IMR-90 (cell line): ENCODE measurements around the gene CYRIA. TPM values are rescaled to one million over a fixed set of nuclear protein-coding genes. Genes with fewer than 3 reads are reported as not detected.
A peak's percentile ranks its signal among the peaks of the same experiment; 100 is the strongest.

Experiments
- ATAC-seq: fragments of 200-7000 bp; cut with Tn5 transposase; 2 replicates; pipeline ENCODE4 v1.9.1; 2020; ENCODE audit warnings: low read depth, mild to moderate bottlenecking, moderate library complexity
- BruUV-seq: library from RNA; stranded (reverse); fragments of 400-500 nt; replicated peaks from 2 replicates; lab custom pipeline; 2021; lab: Mats Ljungman, UMichigan
- CTCF ChIA-PET: fragments of 300-600 bp; formaldehyde crosslinking; extraction: SDS; loops from one replicate; lab custom pipeline; 2021; ENCODE audit warnings: antibody characterized with exemption; lab: Yijun Ruan, JAX
- POLR2A ChIA-PET: fragments of 300-600 bp; sonication (Branson Sonifier 250); formaldehyde crosslinking; loops from one replicate; lab custom pipeline; 2022; ENCODE audit warnings: antibody characterized with exemption; ENCODE audit not compliant: unreplicated experiment; lab: Charles Lee
- DNase-seq: peaks from one replicate; pipeline ENCODE4 v3.0.0; 2013
- H2AFZ ChIP-seq: replicated peaks from 2 replicates; pipeline ENCODE3; 2013; ENCODE audit warnings: low read length, mild to moderate bottlenecking; ENCODE audit not compliant: poor library complexity
- H2AK5ac ChIP-seq: 2 replicates; pipeline ENCODE4 v1.6.1; 2013; ENCODE audit warnings: low read depth, low read length, inconsistent platforms
- H2AK9ac ChIP-seq: replicated peaks from 2 replicates; pipeline ENCODE3; 2013; ENCODE audit warnings: mild to moderate bottlenecking, low read depth, low read length, moderate library complexity; ENCODE audit not compliant: poor library complexity
- H2BK120ac ChIP-seq: 2 replicates; pipeline ENCODE4 v1.6.1; 2013; ENCODE audit warnings: low read depth, low read length, inconsistent platforms
- H2BK15ac ChIP-seq: 3 replicates; pipeline ENCODE4 v1.6.1; 2013; ENCODE audit warnings: low read depth, low read length, inconsistent platforms
- H2BK20ac ChIP-seq: 2 replicates; pipeline ENCODE4 v1.6.1; 2013; ENCODE audit warnings: low read depth, mild to moderate bottlenecking, inconsistent platforms, low read length, moderate library complexity
- H2BK5ac ChIP-seq: 2 replicates; pipeline ENCODE4 v1.6.1; 2013; ENCODE audit warnings: mild to moderate bottlenecking, low read depth, low read length, inconsistent platforms; ENCODE audit not compliant: poor library complexity, severe bottlenecking
- H3K14ac ChIP-seq: replicated peaks from 2 replicates; pipeline ENCODE4 v1.6.1; 2013; ENCODE audit warnings: low read depth, low read length, inconsistent platforms
- H3K18ac ChIP-seq: 2 replicates; pipeline ENCODE4 v1.6.1; 2013; ENCODE audit warnings: low read depth, low read length, control low read depth
- H3K23ac ChIP-seq: 2 replicates; pipeline ENCODE4 v1.6.1; 2013; ENCODE audit warnings: low read depth, low read length, inconsistent platforms
- H3K27ac ChIP-seq: 2 replicates; pipeline ENCODE4 v1.5.1; 2013; ENCODE audit warnings: mild to moderate bottlenecking, control low read depth, low read length; ENCODE audit not compliant: insufficient read depth
- H3K27me3 ChIP-seq: 2 replicates; pipeline ENCODE4 v1.6.1; 2013; ENCODE audit warnings: low read length; ENCODE audit not compliant: control insufficient read depth, insufficient read depth
- H3K36me3 ChIP-seq: 2 replicates; pipeline ENCODE4 v1.6.1; 2013; ENCODE audit warnings: low read length, mixed read lengths; ENCODE audit not compliant: control insufficient read depth, insufficient read depth
- H3K4ac ChIP-seq: 2 replicates; pipeline ENCODE4 v1.6.1; 2013; ENCODE audit warnings: low read depth, low read length, inconsistent platforms
- H3K4me1 ChIP-seq: 2 replicates; pipeline ENCODE4 v1.6.1; 2013; ENCODE audit warnings: low read length, mixed read lengths; ENCODE audit not compliant: control insufficient read depth, insufficient read depth
- H3K4me2 ChIP-seq: 2 replicates; pipeline ENCODE4 v1.6.1; 2013; ENCODE audit warnings: low read depth, mild to moderate bottlenecking, control low read depth, low read length, moderate library complexity
- H3K4me3 ChIP-seq: 2 replicates; pipeline ENCODE4 v1.5.1; 2013; ENCODE audit warnings: low read depth, mild to moderate bottlenecking, control low read depth, low read length, moderate library complexity; ENCODE audit not compliant: insufficient read depth
- H3K56ac ChIP-seq: 2 replicates; pipeline ENCODE4 v1.6.1; 2013; ENCODE audit warnings: low read length, inconsistent platforms; ENCODE audit not compliant: insufficient read depth; ENCODE audit errors: extremely low read depth
- H3K79me1 ChIP-seq, 2 experiments: 2 replicates each; pipeline ENCODE4 v1.6.1; 2013; ENCODE audit warnings: low read length in 2 of 2, inconsistent platforms in 1 of 2, low read depth in 1 of 2
- H3K9ac ChIP-seq: 2 replicates; pipeline ENCODE4 v1.6.1; 2013; ENCODE audit warnings: low read depth, low read length, control low read depth
- H3K9me1 ChIP-seq: 2 replicates; pipeline ENCODE4 v1.6.1; 2013; ENCODE audit warnings: low read length, inconsistent platforms; ENCODE audit not compliant: insufficient read depth
- H3K9me3 ChIP-seq: 2 replicates; pipeline ENCODE4 v1.6.1; 2013; ENCODE audit warnings: low read length; ENCODE audit not compliant: control insufficient read depth, insufficient read depth
- H4K20me1 ChIP-seq: 2 replicates; pipeline ENCODE4 v1.6.1; 2013; ENCODE audit warnings: low read length, inconsistent platforms; ENCODE audit not compliant: insufficient read depth
- H4K5ac ChIP-seq: 2 replicates; pipeline ENCODE4 v1.6.1; 2013; ENCODE audit warnings: mild to moderate bottlenecking, low read depth, low read length, control low read depth
- H4K8ac ChIP-seq, 2 experiments: 2 replicates each; pipeline ENCODE4 v1.6.1; 2013; ENCODE audit warnings: low read depth in 2 of 2, low read length in 2 of 2, control low read depth in 1 of 2, inconsistent platforms in 1 of 2
- H4K91ac ChIP-seq: 2 replicates; pipeline ENCODE4 v1.6.1; 2013; ENCODE audit warnings: low read depth, low read length, inconsistent platforms; ENCODE audit not compliant: insufficient read depth
- BHLHE40 ChIP-seq: fragments of 150-350 bp; IDR thresholded peaks from 2 replicates; pipeline ENCODE4 v1.6.1; 2016; ENCODE audit warnings: mild to moderate bottlenecking, low read depth, low read length
- CEBPB ChIP-seq: IDR thresholded peaks from 2 replicates; pipeline ENCODE4 v1.6.1; 2012; ENCODE audit warnings: low read depth, low read length, improper control_type of control experiment
- FOS ChIP-seq: fragments of 150-350 bp; IDR thresholded peaks from 2 replicates; pipeline ENCODE4 v1.6.1; 2016; ENCODE audit warnings: low read depth, low read length
- MAZ ChIP-seq: IDR thresholded peaks from 2 replicates; pipeline ENCODE4 v1.6.1; 2012; ENCODE audit warnings: low read depth, mild to moderate bottlenecking, low read length, improper control_type of control experiment, moderate library complexity, borderline replicate concordance
- WGBS, 2 experiments: methylation state at CpG; one replicate each; pipeline versions ENCODE4 v1.1.5 to v1.1.7; 2013; ENCODE audit warnings: missing lambda C conversion rate in 2 of 2; ENCODE audit not compliant: insufficient read length in 1 of 2; ENCODE audit errors: extremely low coverage in 2 of 2; 5-methylcytosine and 5-hydroxymethylcytosine counted together
- dilution Hi-C: fragments of 300-500 bp; cut with HindIII; formaldehyde crosslinking; loops from one replicate; pipeline ENCODE4 v1.14.3; 2018; ENCODE audit warnings: low sequenced_read_pairs; ENCODE audit not compliant: unreplicated experiment
- in situ Hi-C: fragments of 300-500 bp; cut with MboI; formaldehyde crosslinking; loops from 3 replicates; pipeline ENCODE4 v1.14.3; 2019; ENCODE audit warnings: low sequenced_read_pairs, inconsistent platforms, mixed read lengths
- intact Hi-C: fragments of 100-400 bp; cut with micrococcal nuclease; formaldehyde crosslinking; loops from 2 replicates; pipeline ENCODE4 v1.10.0; 2022
- polyA plus RNA-seq, 3 experiments: library from polyadenylated mRNA; depleted of rRNA; stranded (reverse); fragments of >200 nt; gene quantifications; 2 replicates each; pipeline ENCODE4 v1.2.3, GENCODE V29; 2012; ENCODE audit warnings: low replicate concordance in 1 of 3
- total RNA-seq: library from RNA; depleted of rRNA; stranded (reverse); fragments of >200 nt; gene quantifications from 2 replicates; pipeline ENCODE4 v1.2.3, GENCODE V29; 2012

Gene CYRIA
- total and polyA plus RNA-seq, 2 of the 4 experiments (the other 2 are of a cell fraction), result 1.7 to 3.8 TPM

- CTCF ChIA-PET, result interaction anchor here (0.9 kb wide), 1 partner anchor 13 kb away, joined by 3 read pairs; no protein-coding TSS in a partner anchor
- H3K23ac ChIP-seq, result no peak overlapping the region
Measured at GRCh38 chr2:16626497-16626896, 39.1 kb downstream of the CYRIA start.

More at GRCh38 chr2:16626497-16626896, 39.1 kb downstream of the CYRIA start:
- no TSS peak for BruUV-seq
- peak overlapping the region; percentile 13; the same call in 1 of the 2 replicates for H3K14ac ChIP-seq
- dilution Hi-C loops, result no loop called here
- peak overlapping the region; percentile 44 for H2AK9ac ChIP-seq
- H4K91ac ChIP-seq, result peak overlapping the region; percentile 45; the same call in 1 of the 2 replicates
- H3K4me3 ChIP-seq, result no peak overlapping the region
- H3K4me1 ChIP-seq, result peaks cover 43% of the 10 kb centered on the region
- ATAC-seq, result peak; percentile 71
- no peaks in the 10 kb centered on the region for H3K9me3 ChIP-seq
- DNase-seq, result peak; percentile 81
- H3K79me1 ChIP-seq, result no peaks in the 10 kb centered on the region
- peak overlapping the region in 1 of 2 experiments; percentile 60; a peak in 2 of 4 replicates for H4K8ac ChIP-seq
- H3K27ac ChIP-seq, result peak overlapping the region; percentile 59; the same call in 1 of the 2 replicates
- no peaks in the 10 kb centered on the region for H3K36me3 ChIP-seq
- no peak overlapping the region for H2BK120ac ChIP-seq
- in situ Hi-C loops, result no loop called here
- TF ChIP-seq FOS, result peak; percentile 60; the same call in 1 of the 2 replicates
- TF ChIP-seq BHLHE40, result no peak
- no peak for TF ChIP-seq MAZ
- TF ChIP-seq CEBPB, result peak; percentile 75
- H3K4ac ChIP-seq, result peak overlapping the region; percentile 37; the same call in 1 of the 2 replicates
- H2AK5ac ChIP-seq, result peak overlapping the region; percentile 78
- peak overlapping the region; percentile 39 for H2AFZ ChIP-seq
- no CpG with 5 or more reads among the region's 3 CpGs for WGBS, 2 experiments
- peak overlapping the region; percentile 73 for H3K18ac ChIP-seq
- H2BK5ac ChIP-seq, result peak overlapping the region; percentile 61
- POLR2A ChIA-PET, result no interaction called here
- peaks cover 4% of the 10 kb centered on the region; the same call in 1 of the 2 replicates for H3K9me1 ChIP-seq
- no peak overlapping the region for H2BK20ac ChIP-seq
- H3K9ac ChIP-seq, result no peak overlapping the region
- H2BK15ac ChIP-seq, result peak overlapping the region; percentile 61; the same call in 1 of the 3 replicates
- peak overlapping the region; percentile 42; the same call in 1 of the 2 replicates for H4K5ac ChIP-seq
- no peak overlapping the region for H3K56ac ChIP-seq
- no peaks in the 10 kb centered on the region for H3K27me3 ChIP-seq
- intact Hi-C loops, result loop anchor here (10.0 kb wide), 1 partner anchor 892 kb away; no protein-coding TSS in a partner anchor
- H3K4me2 ChIP-seq, result peak overlapping the region; percentile 55; the same call in 1 of the 2 replicates
- no peaks in the 10 kb centered on the region for H4K20me1 ChIP-seq
